Measurements from ENCODE around the gene DOLPP1. TPM values are rescaled to one million over a fixed set of nuclear protein-coding genes. Genes with fewer than 3 reads are reported as not detected.
"Not testable (repeated sequence)": the region's sequence is repeated elsewhere in the genome, so short reads cannot be mapped to it uniquely, and the experiment has no call there.

Gene DOLPP1
- polyA plus RNA-seq, 1 of the 3 experiments (the other 2 are of a cell fraction): 19.9 TPM

- TF ChIP-seq GATA2 (CRISPR knock-in tag; IDR thresholded peaks at IDR 0.05) (no peak), EP300 (IDR thresholded peaks at IDR 0.05; ENCODE audit: borderline replicate concordance in 1 of 2, low read depth in 1 of 2, low read length in 1 of 2) (no peak), IRF3 (IDR thresholded peaks at IDR 0.05; ENCODE audit: low read depth, low read length) (no peak), CHD2 (IDR thresholded peaks at IDR 0.05; ENCODE audit: low read length, partially characterized antibody) (no peak), POLR2AphosphoS5 (IDR thresholded peaks at IDR 0.05; ENCODE audit: low read depth, low read length) (no peak)
- H3K27me3 ChIP-seq (ENCODE audit: insufficient read depth): no peaks in the 10 kb centered on the region
- H3K79me2 ChIP-seq (ENCODE audit: insufficient read depth): peaks cover 15% of the 10 kb centered on the region
- CTCF ChIA-PET: interaction anchor here (1.0 to 16.0 kb wide), 2 partner anchors 13 to 482 kb away, joined by 4 to 211 read pairs; no protein-coding TSS in a partner anchor
- H3K9me2 ChIP-seq: no peaks in the 10 kb centered on the region
- no peak overlapping the region for H3K9ac ChIP-seq
- H3K27ac ChIP-seq (ENCODE audit: low read depth in 2 of 2, low read length in 1 of 2): no peak overlapping the region
- no peak for DNase-seq
- 96% methylated on average over 5 of the region's 5 CpGs for WGBS (ENCODE audit: low lambda C conversion rate)
- H3K4me2 ChIP-seq: no peak overlapping the region
- peaks cover 4% of the 10 kb centered on the region for H3F3A ChIP-seq (replicated peaks; ENCODE audit: insufficient read depth)
- H3K4me3 ChIP-seq (ENCODE audit: low read depth in 2 of 2, low read length in 1 of 2): no peak overlapping the region
- H2AFZ ChIP-seq (ENCODE audit: low read depth): no peak overlapping the region
- H3K4me1 ChIP-seq (ENCODE audit: control insufficient read depth in 1 of 2, insufficient read depth in 2 of 2, low read depth in 1 of 2, low read length in 1 of 2): peaks cover 3 to 12% of the 10 kb centered on the region in 2 experiments; a peak in 2 of 4 replicates
- peaks cover 8 to 35% of the 10 kb centered on the region in 2 experiments for H3K36me3 ChIP-seq (replicated peaks in 1 of 2; ENCODE audit: control insufficient read depth in 1 of 2, insufficient read depth in 2 of 2, low read length in 1 of 2)
- POLR2A ChIA-PET: no interaction called here
- no peaks in the 10 kb centered on the region for H3K9me3 ChIP-seq
- no peaks in the 10 kb centered on the region for H4K20me1 ChIP-seq (ENCODE audit: insufficient read depth)
Measured at GRCh38 chr9:129128689-129129088, 47.8 kb downstream of the DOLPP1 start.

DNA sequence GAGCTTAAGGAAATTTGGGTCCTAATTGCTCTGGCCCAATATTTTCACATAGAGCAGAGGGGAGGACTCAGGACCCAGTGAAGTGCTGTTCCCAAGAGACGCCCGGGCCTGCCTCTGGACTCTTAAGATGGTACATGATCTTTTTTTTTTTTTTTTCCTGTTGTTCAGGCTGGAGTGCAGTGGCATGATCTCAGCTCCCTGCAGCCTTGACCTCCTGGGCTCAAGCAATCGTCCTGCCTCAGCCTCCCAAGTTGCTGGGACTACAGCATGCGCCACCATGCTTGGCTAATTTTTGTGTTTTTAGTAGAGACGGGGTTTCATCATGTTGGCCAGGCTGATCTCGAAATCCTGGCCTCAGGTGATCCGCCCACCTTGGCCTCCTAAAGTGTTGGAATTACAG, 49.4 kb downstream of the DOLPP1 start:
- WGBS (ENCODE audit: low lambda C conversion rate): 91% methylated on average over 7 of the region's 7 CpGs
- H2AFZ ChIP-seq (ENCODE audit: low read depth); H4K20me1 ChIP-seq (ENCODE audit: insufficient read depth); H3K9ac ChIP-seq; H3K4me2 ChIP-seq; POLR2A ChIA-PET; H3K27me3 ChIP-seq (ENCODE audit: insufficient read depth); H3F3A ChIP-seq (replicated peaks; ENCODE audit: insufficient read depth); H3K4me3 ChIP-seq (ENCODE audit: low read depth in 2 of 2, low read length in 1 of 2); DNase-seq; H3K27ac ChIP-seq (ENCODE audit: low read depth in 2 of 2, low read length in 1 of 2); H3K9me2 ChIP-seq; H3K9me3 ChIP-seq: not testable (repeated sequence)
- 0 out of 2 replicates have a peak, but pooled peaks cover 13% of the 10 kb centered on the region for H3K79me2 ChIP-seq (ENCODE audit: insufficient read depth)
- CTCF ChIA-PET: interaction anchor here (0.8 to 16.0 kb wide), 13 partner anchors 9 to 509 kb away, joined by 3 to 211 read pairs (median 14); partner anchors contain the start of genes C9orf50, CRAT, NTMT1 and PTPA
- H3K4me1 ChIP-seq (ENCODE audit: control insufficient read depth in 1 of 2, insufficient read depth in 2 of 2, low read depth in 1 of 2, low read length in 1 of 2): peaks cover 3 to 12% of the 10 kb centered on the region in 2 experiments; a peak in 2 of 4 replicates
- H3K36me3 ChIP-seq (replicated peaks in 1 of 2; ENCODE audit: control insufficient read depth in 1 of 2, insufficient read depth in 2 of 2, low read length in 1 of 2): peaks cover 14 to 29% of the 10 kb centered on the region in 2 experiments

DNA sequence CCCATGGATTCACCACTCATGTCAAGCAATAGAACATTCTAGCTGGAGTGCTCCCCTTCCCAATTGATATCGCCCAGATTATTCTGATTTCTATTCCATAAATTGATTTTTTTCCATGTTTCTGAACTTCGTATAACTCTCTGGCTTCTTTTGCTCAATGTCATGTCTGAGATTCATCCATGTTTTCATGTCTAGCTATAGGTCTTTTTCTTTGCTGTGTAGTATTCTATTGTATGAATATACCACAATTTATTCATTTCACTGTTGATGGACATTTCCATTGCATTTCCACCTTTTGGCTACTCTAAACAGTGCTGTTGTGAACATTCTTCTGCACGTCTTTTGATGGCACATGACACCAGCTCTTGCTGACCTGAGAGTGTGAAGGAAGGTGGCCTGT, 49.9 kb downstream of the DOLPP1 start:
- 64% methylated on average over 3 of the region's 3 CpGs for WGBS (ENCODE audit: low lambda C conversion rate)
- POLR2A ChIA-PET: interaction anchor here (1.2 kb wide), 1 partner anchor 495 kb away, joined by 3 read pairs; the partner anchor contains the start of gene NTMT1
- peaks cover under 1 to 12% of the 10 kb centered on the region in 2 experiments; a peak in 2 of 4 replicates for H3K4me1 ChIP-seq (ENCODE audit: control insufficient read depth in 1 of 2, insufficient read depth in 2 of 2, low read depth in 1 of 2, low read length in 1 of 2)

More for the DNA sequence above, 49.9 kb downstream of the DOLPP1 start:
- Histone ChIP-seq H4K20me1 (ENCODE audit: insufficient read depth) (no peaks in the 10 kb centered on the region), H3K9ac (no peak overlapping the region), H3F3A (replicated peaks; ENCODE audit: insufficient read depth) (peaks cover 4% of the 10 kb centered on the region), H3K27ac (ENCODE audit: low read depth in 2 of 2, low read length in 1 of 2) (no peak overlapping the region), H3K4me3 (ENCODE audit: low read depth in 2 of 2, low read length in 1 of 2) (no peak overlapping the region), H3K4me2 (no peak overlapping the region), H3K9me3 (no peaks in the 10 kb centered on the region), H3K27me3 (ENCODE audit: insufficient read depth) (no peaks in the 10 kb centered on the region), H3K36me3 (replicated peaks in 1 of 2; ENCODE audit: control insufficient read depth in 1 of 2, insufficient read depth in 2 of 2, low read length in 1 of 2) (peaks cover 19 to 32% of the 10 kb centered on the region in 2 experiments), H3K9me2 (no peaks in the 10 kb centered on the region), H3K79me2 (ENCODE audit: insufficient read depth) (0 out of 2 replicates have a peak, but pooled peaks cover 13% of the 10 kb centered on the region), H2AFZ (ENCODE audit: low read depth) (no peak overlapping the region)
- CTCF ChIA-PET: interaction anchor here (0.8 to 16.0 kb wide), 23 partner anchors 9 to 509 kb away, joined by 3 to 211 read pairs (median 8); partner anchors contain the start of genes C9orf50, CRAT, IER5L and NTMT1
- TF ChIP-seq FOXJ3 (CRISPR knock-in tag; IDR thresholded peaks at IDR 0.05) (no peak), SIN3A (IDR thresholded peaks at IDR 0.05; ENCODE audit: borderline replicate concordance, low read depth, low read length) (no peak), TEAD4 (IDR thresholded peaks at IDR 0.05; ENCODE audit: borderline replicate concordance, insufficient read depth) (no peak), EP300 (IDR thresholded peaks at IDR 0.05; ENCODE audit: borderline replicate concordance in 1 of 2, low read depth in 1 of 2, low read length in 1 of 2) (no peak), JUND (IDR thresholded peaks at IDR 0.05) (no peak), MEF2A (IDR thresholded peaks at IDR 0.05; ENCODE audit: borderline replicate concordance, low read depth) (no peak)
- no peak for DNase-seq

Measured in SK-N-SH (cell line).